ENCODE measurements around the gene CCNF.
"Not testable (repeated sequence)": the region's sequence is repeated elsewhere in the genome, so short reads cannot be mapped to it uniquely, and the experiment has no call there.

Gene CCNF

GRCh38 chr16:2439598-2439997 is 10.4 kb downstream of the CCNF start:
- H3K9me3 ChIP-seq (ENCODE audit: low read length): no peaks in the 10 kb centered on the region
- peaks cover 77% of the 10 kb centered on the region for H3K36me3 ChIP-seq (ENCODE audit: insufficient read depth, low read length)
- H3K4me1 ChIP-seq (ENCODE audit: insufficient read depth, low read length, severe bottlenecking): no peaks in the 10 kb centered on the region
- H3K9me2 ChIP-seq (ENCODE audit: low read depth, low read length): no peaks in the 10 kb centered on the region
- no peak overlapping the region for H2AFZ ChIP-seq (ENCODE audit: low read length)
- H3K4me3 ChIP-seq (ENCODE audit: low read depth, low read length, poor library complexity, severe bottlenecking): no peak overlapping the region
- no peak for TF ChIP-seq EZH2 (IDR thresholded peaks at IDR 0.05; ENCODE audit: borderline replicate concordance, low read length)
- no peak for TF ChIP-seq CTCF (IDR thresholded peaks at IDR 0.05; ENCODE audit: low read length)
- H3K27ac ChIP-seq (ENCODE audit: low read depth, low read length, poor library complexity, severe bottlenecking): peak overlapping the region; percentile 37
- H3K79me2 ChIP-seq (ENCODE audit: insufficient read depth, low read length): no peaks in the 10 kb centered on the region
- H3K27me3 ChIP-seq (ENCODE audit: insufficient read depth, low read length): no peaks in the 10 kb centered on the region
- H4K20me1 ChIP-seq (ENCODE audit: insufficient read depth, low read length): no peaks in the 10 kb centered on the region
- no peaks in the 10 kb centered on the region for H3F3A ChIP-seq (ENCODE audit: insufficient read depth, low read length)
- H3K4me2 ChIP-seq (ENCODE audit: low read length): no peak overlapping the region
- H3K9ac ChIP-seq (ENCODE audit: low read length): no peak overlapping the region

- not testable (repeated sequence) for H3K27me3 ChIP-seq (ENCODE audit: insufficient read depth, low read length); H3K4me2 ChIP-seq (ENCODE audit: low read length); H3K9ac ChIP-seq (ENCODE audit: low read length); H3K4me1 ChIP-seq (ENCODE audit: insufficient read depth, low read length, severe bottlenecking); H3K27ac ChIP-seq (ENCODE audit: low read depth, low read length, poor library complexity, severe bottlenecking); H3F3A ChIP-seq (ENCODE audit: insufficient read depth, low read length); H3K9me3 ChIP-seq (ENCODE audit: low read length); H4K20me1 ChIP-seq (ENCODE audit: insufficient read depth, low read length); H3K79me2 ChIP-seq (ENCODE audit: insufficient read depth, low read length); H2AFZ ChIP-seq (ENCODE audit: low read length); H3K4me3 ChIP-seq (ENCODE audit: low read depth, low read length, poor library complexity, severe bottlenecking); H3K9me2 ChIP-seq (ENCODE audit: low read depth, low read length)
- H3K36me3 ChIP-seq (ENCODE audit: insufficient read depth, low read length): peaks cover 83% of the 10 kb centered on the region
Measured at GRCh38 chr16:2441143-2441804, 12.0 kb downstream of the CCNF start.

GRCh38 chr16:2443555-2443954 is 14.3 kb downstream of the CCNF start:
- H3K9ac ChIP-seq (ENCODE audit: low read length): no peak overlapping the region
- H3K36me3 ChIP-seq (ENCODE audit: insufficient read depth, low read length): peaks cover 82% of the 10 kb centered on the region
- H3F3A ChIP-seq (ENCODE audit: insufficient read depth, low read length): no peaks in the 10 kb centered on the region

More at GRCh38 chr16:2443555-2443954, 14.3 kb downstream of the CCNF start:
- H3K9me2 ChIP-seq (ENCODE audit: low read depth, low read length): no peaks in the 10 kb centered on the region
- H3K27ac ChIP-seq (ENCODE audit: low read depth, low read length, poor library complexity, severe bottlenecking): no peak overlapping the region
- no peaks in the 10 kb centered on the region for H3K4me1 ChIP-seq (ENCODE audit: insufficient read depth, low read length, severe bottlenecking)
- H3K27me3 ChIP-seq (ENCODE audit: insufficient read depth, low read length): no peaks in the 10 kb centered on the region
- H3K4me2 ChIP-seq (ENCODE audit: low read length): no peak overlapping the region
- TF ChIP-seq CTCF (IDR thresholded peaks at IDR 0.05; ENCODE audit: low read length): no peak
- TF ChIP-seq EZH2 (IDR thresholded peaks at IDR 0.05; ENCODE audit: borderline replicate concordance, low read length): no peak
- H4K20me1 ChIP-seq (ENCODE audit: insufficient read depth, low read length): no peaks in the 10 kb centered on the region
- H2AFZ ChIP-seq (ENCODE audit: low read length): no peak overlapping the region
- H3K9me3 ChIP-seq (ENCODE audit: low read length): no peaks in the 10 kb centered on the region
- H3K79me2 ChIP-seq (ENCODE audit: insufficient read depth, low read length): no peaks in the 10 kb centered on the region
- H3K4me3 ChIP-seq (ENCODE audit: low read depth, low read length, poor library complexity, severe bottlenecking): no peak overlapping the region
